HG03432 (cell line): ENCODE data around the gene TRIM44.
"Not testable (repeated sequence)": the region's sequence is repeated elsewhere in the genome, so short reads cannot be mapped to it uniquely, and the experiment has no call there.

Experiments
- ATAC-seq: cut with Tn5 transposase; IDR thresholded peaks from one replicate; pipeline ENCODE4 v1.9.1; 2021; ENCODE audit warnings: mild to moderate bottlenecking, moderate library complexity; ENCODE audit not compliant: unreplicated experiment

Gene TRIM44

DNA sequence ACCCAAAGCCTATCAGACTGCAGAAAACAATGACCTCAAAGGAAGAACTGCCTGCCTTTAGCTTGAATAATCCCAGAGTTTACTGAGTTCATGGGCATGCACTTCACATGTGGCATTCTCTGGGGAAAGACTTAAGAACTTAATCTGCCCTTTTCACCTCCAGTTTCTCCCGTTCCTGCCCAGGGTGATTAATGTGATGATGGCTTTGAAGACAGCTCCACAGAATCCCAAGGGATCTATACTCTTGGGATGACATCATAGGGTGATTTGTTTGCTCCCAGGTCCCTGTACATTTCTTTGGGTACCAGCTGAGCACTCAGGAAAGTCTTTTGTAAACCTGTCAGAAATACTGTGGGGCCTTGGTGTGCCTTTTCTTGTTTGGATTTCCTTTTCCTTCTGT lies 30.3 kb upstream of the TRIM44 start:
- ATAC-seq: no peak

DNA sequence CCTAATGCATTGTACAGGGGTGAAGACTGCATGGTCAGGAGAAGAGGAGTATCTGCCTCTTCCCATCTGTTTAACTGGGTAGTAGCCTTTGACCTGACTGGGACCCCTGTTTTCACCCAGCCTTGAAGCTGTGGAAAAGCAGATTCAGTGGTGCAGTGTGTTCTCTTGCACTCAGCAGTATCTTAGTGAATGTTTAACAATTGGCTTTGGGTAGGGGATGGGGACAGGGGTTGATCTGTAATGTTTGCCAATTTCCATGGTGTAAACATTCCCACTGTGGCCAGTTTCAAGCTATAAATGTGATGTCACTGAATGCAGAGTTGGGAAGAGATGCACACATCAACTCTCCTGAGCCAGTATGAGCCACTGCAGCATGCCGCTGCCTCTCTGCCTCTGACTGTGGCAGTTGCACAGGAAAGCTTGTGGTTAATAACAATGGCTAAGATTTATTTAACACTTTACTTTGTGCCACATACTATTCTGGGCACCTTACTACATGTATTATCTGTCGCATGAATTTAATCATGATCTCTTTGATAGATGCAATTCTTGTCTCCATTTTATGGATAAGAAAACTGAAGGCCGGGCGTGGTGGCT lies 28.6 kb upstream of the TRIM44 start:
- no peak for ATAC-seq

DNA sequence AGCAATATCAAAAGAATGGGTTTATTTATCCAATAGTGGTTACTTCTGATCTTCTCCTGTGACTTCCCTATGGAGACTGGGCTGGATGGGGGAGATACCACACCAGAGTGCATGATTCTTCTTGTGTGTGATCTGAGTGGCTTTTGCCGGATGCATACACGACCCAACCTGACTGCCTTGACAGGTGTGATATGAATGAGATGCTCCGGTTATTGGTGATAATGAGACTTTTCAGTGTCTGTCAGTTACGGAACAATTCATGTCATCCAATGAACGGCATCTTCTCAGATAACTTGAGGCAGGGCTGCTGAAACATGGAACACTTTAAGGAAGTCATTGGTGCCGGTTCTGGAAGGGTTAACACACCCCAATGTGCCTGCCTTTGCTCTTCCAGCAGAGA lies 26.6 kb upstream of the TRIM44 start:
- ATAC-seq: no peak

DNA sequence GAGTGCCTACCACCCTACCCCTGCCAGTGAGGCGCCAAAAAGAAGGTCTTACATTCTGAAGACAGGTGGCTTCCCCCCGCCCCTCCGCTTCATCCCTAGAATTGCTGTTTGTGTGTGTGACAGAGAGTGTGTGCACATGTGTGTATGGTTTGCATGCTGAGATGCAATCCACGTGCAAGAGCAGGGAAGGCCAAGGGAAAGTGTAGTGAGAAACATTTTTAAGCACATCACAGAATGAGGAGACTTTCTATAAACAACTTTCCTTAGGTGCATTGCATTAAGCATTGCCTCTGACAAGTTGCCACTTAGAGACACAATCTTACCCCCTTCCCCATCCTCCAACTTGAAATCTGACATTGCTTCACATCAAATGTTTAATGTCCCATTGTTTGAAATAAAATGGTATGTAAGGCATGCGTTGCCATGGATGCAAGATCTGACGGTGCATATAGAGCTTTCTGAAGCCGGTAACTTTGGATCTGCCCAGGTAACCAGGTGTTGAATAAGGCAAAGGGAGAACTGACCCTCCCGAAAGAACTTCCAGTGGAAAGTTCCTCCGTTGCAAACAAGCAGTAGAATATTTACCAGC lies 22.9 kb upstream of the TRIM44 start:
- ATAC-seq: no peak

DNA sequence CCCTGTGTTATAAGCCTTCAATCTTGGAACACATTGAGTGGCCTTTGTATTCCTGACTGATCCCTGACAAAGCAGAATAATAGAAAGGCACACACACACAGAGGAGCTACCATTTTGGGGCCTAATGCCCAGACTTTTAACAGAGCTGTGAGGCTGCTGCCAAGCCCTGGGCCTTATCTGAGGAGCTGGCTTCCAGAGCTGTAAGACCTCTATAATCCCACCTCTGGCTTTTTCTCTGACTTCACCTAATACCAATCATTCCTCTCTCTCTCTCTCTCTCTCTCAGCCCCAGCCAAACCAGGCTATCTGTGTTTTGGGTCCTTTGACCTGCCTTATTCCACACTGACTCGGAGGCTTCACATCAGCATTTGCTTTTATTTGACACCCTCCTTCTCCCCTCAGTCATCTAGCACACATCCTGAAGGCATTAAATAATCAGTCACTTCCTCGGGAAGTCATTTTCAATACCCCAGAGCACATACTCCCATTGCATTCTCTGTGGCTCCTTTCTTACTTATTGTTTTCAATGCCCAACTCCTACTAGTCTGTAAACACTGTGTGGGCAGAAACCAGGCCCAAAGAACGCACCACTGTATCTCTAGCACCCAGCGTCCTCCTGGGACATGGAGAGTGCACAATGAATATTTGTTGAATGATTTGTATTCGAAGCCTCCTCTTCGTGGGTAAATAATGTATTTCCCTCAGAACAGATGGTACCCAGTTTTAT lies 21.2 kb upstream of the TRIM44 start:
- no peak for ATAC-seq

DNA sequence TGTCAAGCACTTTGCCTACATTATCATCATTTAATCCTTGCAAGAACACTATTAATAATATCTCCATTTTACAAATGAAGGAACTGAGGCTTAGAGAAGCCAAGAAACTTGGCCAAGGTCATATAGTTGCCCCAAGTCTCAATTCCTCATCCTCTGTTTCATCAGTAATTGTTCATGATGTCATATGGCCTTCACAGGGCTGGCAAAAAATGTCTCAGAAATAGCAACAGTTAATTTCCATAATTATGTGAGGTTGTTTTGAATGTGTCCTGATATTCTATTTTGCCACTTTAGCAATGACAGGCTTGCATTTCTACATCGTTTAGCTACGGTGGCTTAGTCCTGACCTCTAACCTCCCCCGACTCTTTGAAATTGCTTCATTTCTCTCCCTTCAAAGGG lies 20.6 kb upstream of the TRIM44 start:
- ATAC-seq: no peak

DNA sequence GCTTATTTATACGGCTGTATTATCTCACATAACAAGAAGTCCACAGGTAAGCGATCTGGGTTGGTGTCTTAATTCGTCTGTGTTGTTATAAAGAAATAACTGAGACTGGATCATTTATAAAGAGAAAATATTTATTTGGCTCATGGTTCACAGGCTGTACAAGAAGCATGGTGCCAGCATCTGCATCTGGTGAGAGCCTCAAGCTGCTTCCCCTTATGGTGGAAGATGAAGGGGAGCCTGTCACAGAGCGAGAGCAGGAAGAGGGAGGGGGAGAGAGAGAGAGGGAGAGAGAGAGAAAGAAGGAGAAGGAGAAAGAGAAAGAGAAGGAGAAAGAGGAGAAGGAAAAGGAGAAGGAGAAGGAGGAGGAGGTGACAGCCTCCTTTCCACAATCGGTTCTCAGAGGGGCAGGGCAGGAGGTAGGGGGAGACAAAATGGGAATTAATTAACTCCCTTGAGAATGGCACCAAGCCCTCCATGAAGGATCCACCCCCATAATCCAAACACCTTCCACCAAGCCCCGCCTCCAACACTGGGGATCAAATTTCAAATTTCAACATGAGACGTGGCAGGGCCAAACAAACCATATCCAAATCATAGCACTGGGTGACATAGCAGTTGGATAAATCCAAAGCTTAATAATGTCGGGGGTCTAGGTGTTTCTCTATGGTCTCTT lies 15.0 kb upstream of the TRIM44 start:
- no peak for ATAC-seq

DNA sequence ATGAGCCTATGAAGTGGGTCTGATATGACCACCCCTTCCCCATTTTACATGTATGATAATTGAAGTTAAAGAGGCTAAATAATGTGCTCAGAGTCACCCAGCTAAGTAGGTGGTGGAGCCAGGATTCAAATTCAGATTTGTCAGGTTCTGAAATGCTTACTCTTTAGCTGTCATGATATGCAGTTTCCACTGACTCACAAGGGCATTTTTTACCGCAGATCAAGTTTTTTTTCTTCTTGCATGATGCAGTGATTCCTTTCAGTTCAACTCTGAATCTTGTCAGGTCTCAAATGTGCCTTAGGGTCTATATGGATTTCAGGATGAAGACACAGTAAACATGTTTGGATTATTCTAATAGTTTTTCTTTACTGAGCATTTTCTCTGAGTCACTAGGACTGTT lies 12.6 kb upstream of the TRIM44 start:
- no peak for ATAC-seq

DNA sequence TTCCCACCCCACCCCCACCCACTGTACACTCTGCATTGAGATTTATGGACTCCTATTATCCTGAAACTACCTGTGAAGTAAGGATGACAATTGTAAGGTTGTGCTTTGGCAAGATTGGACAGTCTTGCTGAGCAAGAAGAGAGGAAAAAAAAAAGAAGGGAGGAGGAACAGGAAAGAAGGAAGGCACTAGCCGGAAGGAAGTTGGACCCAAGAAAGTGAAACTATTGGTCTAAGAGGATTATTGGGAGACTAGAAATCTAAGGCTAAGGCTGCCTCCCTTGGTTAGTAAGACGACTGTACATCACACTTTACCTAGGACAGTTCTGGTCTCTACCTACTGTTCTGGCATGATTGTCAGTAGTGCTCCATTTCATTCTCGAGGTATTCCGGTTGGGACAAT lies 12.1 kb upstream of the TRIM44 start:
- no peak for ATAC-seq

DNA sequence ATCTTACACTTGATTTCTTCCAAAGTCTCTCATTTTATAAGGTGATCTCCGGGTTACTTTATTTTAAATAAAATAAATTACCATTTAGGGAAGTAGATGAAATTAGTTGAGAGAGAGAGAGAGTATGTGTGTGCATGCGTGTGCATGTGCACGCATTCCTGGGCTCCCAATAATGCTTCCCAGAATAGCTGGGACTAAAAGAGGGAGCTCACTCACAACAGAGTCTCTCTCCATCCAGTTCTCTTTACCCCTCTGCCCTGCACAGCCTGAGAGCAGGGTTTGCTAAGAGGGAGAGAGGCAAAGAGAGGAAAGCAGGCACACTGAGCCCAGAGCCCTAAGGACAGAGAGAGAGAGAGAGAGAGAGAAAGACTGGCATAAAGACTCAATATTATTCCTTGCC lies 11.3 kb upstream of the TRIM44 start:
- ATAC-seq: no peak

DNA sequence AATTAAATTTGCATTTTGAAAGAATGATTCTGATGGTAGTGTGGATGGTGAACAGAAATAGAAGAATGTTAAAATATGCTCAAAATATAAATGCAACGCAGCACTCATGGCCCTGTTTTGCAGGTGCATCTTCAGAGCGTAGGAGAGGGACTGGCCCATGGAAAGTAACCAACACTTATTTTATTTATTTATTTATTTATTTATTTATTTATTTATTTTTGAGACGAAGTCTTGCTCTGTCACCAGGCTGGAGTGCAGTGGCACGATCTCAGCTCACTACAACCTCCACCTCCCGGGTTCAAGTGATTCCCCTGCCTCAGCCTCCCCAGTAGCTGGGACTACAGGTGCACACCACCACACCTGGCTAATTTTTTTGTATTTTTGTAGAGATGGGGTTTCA lies 9.8 kb upstream of the TRIM44 start:
- ATAC-seq: not testable (repeated sequence)

DNA sequence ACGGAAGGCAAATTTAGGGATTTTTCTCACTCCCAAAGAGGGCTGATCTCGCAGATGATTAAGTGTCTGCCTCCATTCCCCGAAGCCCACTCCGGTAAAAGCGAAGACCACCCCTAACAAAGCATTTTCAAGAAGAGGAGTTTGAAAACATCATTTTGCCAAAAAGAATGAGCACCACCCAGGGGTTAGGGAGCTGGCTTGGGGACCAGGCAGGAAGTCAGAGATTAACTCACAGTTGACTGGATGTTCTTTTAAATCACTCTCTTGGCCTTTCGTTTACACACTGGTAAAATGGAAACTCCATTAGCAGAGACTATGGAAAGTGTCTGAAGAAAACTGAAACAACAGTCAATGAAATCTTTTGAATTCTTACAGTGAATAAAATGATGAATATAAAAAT lies 7.9 kb upstream of the TRIM44 start:
- no peak for ATAC-seq

DNA sequence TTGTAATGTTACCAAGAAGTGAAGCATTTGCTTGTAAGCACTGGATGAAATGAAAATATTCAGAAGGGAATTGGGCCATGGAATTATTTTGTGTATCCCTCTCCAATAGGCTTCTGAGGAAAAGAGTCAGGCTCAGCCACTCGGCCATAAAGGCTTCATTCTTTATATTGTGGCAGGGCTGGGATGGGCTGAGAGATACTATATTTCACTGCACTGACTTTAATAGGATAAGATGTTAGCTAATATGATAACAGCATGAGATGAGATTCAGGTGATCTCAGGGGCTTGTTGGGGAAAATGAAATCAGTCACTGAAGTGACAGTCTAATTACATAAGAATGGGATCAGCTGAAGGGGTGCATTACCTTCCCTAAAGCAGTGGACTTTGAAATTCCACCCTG lies 7.3 kb upstream of the TRIM44 start:
- ATAC-seq: no peak

DNA sequence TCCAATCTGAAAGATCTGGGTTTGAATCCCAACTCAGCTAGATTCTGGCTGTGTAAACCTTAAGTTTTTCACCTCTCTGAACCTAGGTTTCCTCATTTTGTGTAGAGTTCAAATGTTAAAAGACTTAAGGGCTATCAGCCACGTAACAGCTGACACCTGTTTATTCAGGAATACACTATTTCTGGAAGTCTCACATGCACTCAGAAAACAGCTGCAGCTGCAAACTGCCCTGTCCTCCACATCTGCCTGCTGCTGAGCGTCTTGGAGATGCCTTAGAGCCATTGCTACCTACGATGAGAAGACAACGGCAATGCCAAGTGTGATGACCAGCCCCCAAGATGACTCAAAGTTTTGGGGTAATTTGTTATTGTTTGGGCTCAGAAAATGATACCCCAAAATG lies 6.7 kb upstream of the TRIM44 start:
- no peak for ATAC-seq

DNA sequence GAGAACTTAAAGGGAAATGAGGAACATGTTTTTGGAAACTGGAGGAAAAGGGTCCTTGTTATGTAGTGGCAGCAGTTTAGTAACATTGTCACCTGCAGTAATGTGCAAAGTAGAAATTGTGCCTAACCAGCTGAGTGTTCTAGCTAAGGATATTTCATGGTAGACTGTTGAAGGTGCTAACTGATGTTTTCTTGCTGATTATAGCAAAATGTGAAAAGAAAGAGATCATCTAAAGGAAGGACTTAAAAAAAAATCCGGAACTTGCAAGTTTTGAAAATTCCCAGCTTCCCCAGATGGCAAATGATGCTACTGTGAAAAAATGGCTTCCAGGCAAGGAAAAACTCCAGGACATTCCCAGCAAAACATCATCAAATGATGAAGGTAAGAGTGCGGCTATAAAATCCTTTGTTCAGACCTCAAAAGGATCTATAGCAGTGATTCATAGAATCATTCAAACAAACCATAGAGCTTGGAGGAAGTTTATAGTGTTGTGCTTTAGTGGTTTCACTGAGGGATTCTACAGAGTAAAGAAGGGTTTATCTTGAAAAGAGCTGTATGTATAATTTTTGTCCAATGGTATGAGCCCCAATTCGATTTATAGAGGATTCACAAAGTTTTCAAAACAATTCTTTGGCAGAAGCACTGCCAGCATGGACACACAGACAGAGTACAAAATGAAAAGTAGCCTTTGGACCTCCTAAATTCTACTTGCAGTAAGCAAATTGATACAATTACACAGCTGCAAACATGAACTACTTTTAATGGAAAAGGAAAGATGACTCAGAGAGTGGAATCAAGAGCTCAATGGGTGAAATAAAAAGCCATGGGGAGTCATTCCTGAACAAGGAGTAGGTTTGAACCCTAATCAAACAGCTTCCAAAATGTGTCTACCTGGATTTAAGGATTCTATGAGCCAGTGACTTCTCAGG lies 4.3 kb upstream of the TRIM44 start:
- no peak for ATAC-seq

DNA sequence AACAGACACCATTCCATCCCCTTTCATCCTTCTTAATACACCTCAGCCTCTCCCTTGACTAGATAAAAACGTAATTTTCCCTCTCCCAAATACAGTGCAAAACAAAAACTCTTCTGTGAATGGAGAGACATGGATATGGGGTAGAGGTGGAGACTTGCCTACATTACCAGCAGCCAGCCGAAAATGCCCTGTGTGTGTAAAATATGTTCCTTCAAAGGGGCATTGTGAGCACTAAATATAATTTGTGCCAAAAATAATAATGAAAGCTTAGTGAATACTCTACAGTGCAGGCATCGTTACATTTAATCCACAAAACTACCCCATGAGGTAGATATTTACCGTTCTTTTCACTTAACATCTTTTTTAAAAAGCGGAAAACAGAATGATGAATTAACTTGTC lies 1.0 kb upstream of the TRIM44 start:
- ATAC-seq: no peak

DNA sequence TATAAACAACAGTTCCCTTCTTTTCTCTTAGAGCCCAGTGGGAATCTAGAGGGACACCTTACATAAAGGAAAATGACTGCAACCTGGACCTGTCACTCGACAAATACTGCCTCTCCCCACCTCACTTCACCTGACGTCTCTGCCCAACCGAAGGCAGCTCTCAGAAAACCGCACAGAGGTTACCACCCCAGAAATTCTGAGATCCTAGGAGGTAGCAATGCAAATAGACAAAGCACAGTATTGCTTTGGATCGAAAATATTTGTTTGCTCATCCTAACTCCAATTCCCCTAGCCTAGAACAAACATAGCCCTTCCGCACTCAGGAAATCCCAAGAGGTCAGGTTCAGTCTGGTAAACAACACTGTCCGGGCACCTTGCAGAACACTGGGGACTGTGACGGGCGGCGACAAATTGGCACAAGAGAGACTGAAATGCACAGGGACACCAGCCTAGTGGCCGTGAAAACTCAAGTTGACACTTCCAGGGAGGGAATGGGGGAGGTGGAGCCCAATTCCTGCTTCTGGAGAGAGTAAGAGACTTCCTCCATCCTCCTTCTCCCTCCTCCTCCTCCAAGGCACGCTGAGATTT lies 420 bp upstream of the TRIM44 start:
- ATAC-seq: peak; percentile 40

DNA sequence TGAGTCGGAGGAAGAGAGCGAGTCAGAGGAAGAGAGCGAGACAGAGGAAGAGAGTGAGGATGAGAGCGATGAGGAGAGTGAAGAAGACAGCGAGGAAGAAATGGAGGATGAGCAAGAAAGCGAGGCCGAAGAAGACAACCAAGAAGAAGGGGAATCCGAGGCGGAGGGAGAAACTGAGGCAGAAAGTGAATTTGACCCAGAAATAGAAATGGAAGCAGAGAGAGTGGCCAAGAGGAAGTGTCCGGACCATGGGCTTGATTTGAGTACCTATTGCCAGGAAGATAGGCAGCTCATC lies 780 bp downstream of the TRIM44 start:
- ATAC-seq: no peak

DNA sequence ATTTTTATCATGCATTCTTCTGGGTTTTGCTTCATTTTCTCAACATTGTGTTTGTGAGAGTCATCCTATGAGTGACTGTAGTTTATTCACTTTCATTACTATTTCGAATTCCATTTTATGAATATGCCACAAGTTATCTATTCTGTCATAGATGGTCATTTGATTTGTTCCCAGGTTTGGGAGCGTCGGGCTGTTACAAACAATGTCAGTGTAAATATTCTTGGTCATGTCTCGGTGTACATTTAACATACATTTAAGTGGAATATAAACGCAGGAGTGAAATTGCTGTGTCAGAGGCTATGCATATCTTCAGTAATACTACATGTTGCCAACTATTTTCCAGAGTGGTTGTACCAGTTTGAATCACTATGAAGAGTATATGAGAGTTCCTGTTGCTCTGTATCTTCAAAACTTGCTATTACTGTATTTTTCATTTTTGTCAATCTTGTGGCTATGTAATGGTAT lies 2.4 kb downstream of the TRIM44 start:
- ATAC-seq: no peak

DNA sequence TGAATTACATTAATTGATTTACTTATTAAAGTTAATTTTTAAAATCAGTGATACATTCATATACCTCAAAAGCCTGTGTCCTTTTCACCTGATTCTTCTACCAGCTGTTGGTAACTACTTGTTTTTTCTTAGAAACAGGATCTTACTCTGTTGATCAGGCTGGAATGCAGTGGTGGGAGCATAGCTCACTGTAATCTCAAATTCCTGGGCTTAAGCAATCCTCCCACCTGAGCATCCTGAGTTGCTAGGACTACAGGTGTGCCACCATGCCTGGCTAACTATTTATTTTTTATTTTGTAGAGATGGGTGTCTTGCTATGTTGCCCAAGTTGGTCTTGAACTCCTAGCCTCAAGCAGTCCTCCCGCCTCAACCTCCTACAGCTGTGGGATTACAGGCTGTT lies 4.7 kb downstream of the TRIM44 start:
- ATAC-seq: no peak

DNA sequence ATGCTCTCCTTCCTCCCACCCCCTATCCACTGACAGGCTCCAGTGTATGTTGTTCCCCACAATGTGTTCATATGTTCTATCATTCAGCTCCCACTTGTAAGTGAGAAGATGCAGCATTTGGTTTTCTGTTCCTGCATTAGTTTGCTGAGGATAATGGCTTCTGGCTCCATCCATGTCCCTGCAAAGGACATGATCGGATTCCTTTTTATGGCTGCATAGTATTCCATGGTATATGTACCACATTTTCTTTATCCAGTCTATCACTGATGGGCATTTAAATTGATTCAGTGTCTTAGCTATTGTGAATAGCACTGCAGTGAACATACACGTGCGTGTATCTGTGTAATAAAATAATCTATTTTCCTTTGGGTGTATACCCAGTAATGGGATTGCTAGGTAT lies 5.8 kb downstream of the TRIM44 start:
- not testable (repeated sequence) for ATAC-seq
